Daoy (cell line): ENCODE results near the gene TDRD12. TPM values are rescaled to one million over a fixed set of nuclear protein-coding genes. Genes with fewer than 3 reads are reported as not detected.

Experiments
- DNase-seq: peaks from one replicate; pipeline ENCODE4 v3.0.0-alpha.2; 2015; ENCODE audit warnings: low read depth
- total RNA-seq: library from RNA; depleted of rRNA; stranded (reverse); fragments of >200 nt; shearing (Covaris generic); gene quantifications from 2 replicates; pipeline ENCODE4 v1.2.3, GENCODE V29; 2014

Gene TDRD12
- total RNA-seq, 1 experiment from 2014 or later, result 0.29 TPM

DNA sequence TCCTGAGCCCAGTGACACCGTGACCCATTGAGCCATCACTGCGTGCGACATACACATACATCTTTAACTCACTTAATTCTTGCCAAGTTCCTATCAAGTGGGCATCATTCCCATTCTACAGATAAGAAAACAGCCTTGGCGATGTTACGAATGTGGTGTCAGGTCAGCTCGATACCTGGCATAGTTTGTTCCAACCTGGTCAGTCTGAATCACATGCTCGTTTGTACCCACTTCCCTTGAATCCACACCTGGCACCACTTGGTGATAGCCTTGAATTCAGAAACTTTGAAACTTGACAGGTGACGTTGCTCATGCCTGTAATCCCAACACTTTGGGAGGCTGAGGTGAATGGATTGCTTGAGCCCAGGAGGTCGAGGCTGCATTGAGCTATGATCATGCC lies 90.9 kb downstream of the TDRD12 start:
- DNase-seq, result no peak

DNA sequence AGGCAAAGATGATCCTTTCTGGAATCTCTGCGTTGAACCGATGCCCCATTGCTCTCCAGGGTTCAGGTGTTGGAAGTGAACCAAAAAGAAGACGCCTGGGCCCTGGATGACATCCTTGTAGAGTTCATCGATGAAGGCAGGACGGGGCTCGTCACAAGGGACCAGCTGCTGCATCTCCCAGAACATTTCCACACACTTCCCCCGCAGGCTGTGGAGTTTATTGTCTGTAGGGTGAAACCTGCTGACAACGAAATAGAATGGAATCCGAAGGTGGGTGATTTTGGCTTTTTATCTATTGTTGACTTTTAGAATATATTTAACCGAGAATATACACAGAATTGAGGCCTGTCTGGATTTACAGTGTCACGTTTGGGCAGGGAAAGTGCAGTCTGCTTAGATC lies 91.6 kb downstream of the TDRD12 start:
- no peak for DNase-seq

DNA sequence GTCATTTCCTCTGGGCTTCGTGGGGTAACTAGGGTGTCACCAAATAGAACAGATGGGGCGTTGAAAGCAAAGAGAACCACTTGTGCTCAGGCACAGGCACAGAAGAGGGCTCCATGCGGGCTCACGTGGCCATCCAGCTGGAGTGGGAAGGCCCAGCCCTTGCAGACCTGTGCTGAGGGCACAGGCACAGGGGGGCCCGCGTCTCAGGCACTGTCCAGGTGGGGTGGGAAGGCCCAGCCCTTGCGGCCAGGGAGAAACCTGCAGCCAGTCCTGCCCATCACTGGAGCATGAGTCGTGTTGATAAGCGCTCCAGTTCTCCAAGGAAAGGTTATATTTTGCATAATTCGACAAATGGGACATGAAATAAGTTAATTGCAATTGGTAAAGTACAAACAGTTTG lies 92.5 kb downstream of the TDRD12 start:
- DNase-seq, result no peak

DNA sequence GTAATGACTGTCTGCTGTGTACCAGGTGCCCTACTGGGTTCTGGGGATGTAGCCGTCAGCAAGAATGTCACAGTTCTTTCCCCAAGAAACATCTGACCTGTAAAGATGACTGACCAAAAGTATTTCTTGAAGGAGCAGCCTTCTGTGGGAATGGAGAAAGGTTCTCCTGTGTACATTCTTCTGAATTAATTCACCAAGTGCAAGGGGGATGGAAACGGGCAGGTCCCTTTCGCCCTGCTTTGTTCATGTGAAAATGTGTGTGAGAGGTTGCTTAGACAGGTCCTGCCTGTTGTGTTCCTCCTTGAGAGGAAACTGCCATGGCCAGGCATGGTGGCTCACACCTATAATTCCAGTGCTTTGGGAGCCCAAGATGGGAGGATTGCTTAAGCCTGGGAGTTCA lies 93.0 kb downstream of the TDRD12 start:
- DNase-seq, result no peak

DNA sequence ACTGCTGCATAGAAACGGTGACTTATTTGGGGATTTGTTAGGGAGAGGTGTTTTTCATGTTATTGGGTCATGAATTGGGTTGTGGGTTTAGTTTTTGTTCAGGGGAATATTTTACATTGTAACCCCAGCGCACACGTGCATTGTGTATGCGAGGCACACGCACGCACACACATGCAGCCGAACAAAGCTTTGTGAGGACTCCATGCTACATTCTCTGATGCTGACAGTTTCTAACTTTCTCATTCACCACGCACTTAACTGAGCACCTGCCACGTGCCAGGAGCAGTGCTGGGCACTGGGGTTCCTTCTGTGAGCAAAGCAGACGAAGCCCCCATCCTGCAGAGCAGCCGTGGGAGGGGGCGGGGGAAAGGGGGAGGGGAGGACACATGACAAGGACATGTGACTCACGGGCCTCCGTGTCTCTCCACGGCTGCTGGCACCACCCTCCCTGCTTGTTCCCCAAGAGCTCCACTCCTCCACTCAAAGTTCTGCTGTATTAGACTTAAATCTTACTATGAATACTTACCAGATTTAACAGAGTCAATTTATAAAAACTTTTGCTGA lies 94.4 kb downstream of the TDRD12 start:
- no peak for DNase-seq

DNA sequence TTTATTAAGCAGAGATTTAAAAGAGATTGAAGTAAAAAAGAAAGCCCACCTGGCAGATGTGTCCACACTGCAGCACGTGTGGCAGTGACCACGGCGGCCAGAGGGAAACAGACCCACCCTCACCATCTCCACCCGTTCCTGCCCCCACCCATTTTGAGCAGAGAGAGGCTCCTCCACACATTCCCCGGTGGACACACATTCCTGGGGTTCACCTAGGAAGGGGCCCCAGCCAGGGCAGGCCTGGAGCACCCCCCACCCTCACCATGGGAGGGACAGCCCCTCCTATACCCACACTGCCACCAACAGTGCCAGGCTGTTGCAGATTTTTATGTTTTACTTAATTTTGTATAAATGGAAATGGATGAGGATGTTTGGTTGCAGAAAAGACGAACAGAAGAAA lies 95.1 kb downstream of the TDRD12 start:
- DNase-seq, result no peak

DNA sequence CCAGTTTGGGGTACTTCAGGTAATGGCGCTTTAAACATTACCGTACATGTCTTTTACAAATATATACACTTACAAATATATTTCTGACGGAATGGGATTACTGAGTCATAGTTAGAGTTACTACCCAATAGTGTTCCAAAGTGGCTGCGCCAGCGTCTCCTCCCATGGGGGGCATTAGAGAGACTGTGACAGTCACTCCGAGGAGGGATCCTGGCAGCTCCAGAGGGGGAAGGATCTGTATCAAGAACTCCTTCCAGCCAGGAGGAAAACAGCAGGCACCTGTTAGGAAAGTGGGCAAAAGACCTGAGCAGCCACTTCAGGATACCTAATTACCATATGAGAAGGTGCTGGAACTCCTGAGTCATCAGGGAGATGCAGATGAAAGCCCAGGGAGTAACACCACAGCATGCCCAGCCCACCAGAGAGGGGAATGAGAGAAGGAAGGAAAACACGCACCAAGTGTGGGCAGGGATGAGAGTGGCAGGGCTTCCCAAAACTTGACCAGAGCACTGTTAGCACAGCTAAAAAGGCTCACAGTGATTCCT lies 97.1 kb downstream of the TDRD12 start:
- DNase-seq, result no peak

DNA sequence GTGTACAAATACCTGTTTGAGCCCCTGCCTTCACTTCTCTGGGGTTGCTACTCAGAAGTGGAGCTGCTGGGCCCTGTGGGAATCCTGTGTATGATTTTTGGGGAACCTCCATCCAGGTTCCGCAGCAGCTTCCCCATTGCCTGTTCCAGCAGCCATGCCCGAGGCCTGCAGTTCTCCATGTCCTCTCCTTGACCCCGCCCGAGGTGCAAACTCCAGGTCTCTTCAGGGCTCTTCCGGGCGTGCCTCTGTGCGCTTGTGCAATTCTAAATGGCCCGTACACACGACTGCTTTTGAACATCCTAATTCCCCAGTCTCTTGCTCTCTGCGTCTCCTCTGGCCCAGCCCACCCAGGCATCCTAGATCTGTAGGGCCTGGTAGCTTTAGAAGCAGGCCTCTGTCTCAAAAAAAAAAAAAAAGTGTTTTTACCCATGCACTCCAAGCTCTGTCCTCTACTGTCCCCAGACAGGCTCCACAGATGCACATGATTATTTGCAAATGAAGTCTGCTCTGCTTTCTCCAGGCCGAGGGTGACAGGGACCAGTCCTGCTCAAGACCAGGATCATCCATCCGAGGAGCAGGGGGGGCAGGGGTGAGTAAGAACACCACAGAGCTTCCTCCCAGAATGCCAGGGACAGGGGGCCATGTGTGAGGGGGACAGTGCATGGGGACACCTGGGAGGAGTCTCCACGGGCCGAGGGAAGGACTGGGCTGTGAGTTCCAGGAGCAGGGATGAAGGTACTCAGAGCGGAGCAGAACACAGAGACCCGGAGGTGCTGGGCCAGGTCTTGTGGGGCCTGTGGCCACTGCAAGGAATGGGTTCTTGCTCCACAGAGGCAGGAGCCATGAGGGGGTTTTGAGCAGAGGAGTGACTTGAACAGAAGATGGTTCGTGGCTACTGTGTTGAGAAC lies 98.3 kb downstream of the TDRD12 start:
- DNase-seq, result no peak

DNA sequence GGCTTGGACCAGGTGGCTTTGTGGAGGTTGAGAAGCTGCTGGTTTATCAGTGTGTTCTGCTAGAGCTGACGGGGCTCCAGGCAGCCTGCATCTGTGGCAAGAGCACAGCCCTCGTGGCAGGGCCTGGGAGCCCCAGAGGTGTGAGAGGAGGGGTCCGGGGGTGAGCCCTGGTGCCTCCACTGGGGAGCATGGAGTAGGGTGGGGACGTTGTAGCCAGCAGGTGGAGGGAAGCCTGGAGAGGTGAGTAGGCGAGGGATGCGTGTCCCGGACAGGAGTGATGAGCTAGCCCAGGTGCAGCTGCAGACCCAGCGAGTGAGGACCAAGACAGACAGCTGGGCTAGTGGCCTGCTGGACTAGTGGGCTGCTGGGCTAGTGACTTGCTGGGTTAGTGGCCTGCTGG lies 99.0 kb downstream of the TDRD12 start:
- no peak for DNase-seq

DNA sequence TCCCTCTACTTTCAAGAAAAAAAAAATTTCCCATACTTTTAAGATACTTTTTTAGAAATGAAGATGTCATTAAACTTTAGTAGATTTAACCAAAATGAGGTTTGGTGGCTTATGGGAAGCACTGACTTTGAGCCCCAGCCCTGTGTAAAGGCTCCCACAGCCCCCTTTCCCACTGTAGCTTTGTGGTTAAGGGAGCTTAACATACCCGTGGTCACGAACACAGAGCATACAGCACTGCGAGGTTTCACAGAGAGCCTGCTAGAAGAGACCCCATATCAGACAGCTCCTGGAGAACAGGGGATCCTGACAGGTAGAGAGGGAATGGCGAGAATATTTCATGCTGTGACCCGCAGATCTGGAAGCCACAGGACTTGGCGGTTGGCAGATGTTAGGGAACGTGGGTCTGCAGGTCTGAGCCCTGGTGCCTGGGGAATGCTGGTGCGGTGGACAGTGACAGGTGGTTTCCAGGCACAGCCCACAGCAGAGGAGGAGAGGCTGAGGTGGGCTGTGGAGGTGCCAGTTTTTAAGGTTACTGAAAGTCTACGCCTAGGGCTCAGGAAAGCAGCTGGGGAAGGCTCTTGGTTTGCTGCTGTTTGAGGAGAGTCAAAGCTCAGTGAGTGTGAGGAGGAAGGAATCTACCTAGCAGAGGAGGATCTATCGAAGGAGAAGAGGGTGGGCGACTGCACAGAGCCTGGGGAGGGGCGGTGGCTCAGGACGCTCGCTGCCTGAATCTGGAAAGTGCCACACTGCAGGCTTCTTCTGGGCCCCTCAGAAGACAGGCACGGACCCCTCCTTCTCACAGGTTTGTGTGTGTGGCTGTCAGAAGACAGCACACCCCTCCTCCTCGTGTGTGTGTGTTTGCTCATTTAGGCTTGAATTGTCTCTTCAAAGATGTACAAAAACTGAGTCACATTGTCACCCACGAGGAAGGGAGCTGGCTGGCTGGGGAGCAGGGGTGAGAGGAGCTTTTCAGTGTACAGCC lies 100.1 kb downstream of the TDRD12 start:
- DNase-seq, result no peak

DNA sequence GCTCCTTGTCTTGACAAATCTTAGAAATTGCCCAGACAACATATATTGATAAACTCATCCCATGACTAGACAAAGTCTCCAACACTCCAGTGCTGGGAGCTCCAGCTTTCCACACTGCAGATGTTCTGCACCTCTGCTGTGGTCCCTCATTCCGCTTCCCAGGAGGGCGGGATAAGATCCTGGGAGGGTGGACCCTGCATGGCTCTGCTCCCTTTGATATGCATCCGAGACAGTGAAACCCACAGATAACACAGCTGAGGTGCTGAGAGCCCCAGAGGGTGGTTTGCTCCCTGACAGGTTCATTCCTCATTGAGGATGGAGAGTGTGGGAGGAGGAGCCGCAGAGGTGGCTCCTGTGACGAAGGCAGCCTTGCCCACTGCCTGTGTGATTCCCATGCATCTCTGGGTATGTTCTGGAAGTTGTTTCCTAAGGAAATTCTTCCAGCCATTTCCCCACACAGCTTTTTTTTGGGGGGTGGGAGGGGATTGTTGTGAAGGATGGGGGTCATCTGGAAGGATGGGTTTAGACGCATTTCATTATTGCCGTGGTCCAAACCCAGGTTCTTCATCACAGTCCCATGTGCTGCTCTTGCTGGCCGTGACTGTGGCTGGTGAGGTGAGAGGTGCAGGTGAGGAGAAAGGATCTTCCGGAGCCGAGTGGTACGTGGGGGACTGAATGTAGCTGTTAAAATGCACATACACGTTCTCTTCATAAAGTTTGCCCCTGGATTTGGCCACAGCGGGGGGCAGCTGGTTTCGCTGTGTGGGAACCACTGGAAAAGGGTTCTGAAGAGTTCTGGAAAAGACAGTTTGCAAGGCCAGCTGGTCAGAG lies 103.6 kb downstream of the TDRD12 start:
- DNase-seq, result no peak

DNA sequence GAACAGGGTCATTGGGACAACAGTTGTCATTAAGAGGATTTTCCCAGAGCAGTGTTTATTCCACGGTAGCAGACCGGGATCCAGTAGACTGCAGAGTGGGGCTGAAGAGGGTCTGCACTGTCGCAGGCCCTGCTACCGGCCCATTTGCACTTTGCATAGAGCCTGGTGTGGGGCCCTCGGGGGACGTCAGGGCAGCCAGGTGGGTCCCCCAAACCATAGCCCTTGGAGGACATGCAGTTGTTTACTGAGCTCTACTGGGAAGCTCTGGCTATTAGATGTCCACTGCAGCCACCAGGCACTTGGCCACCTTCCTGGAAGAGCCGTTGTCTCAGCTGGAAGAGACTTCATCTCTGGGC lies 104.2 kb downstream of the TDRD12 start:
- DNase-seq, result no peak

DNA sequence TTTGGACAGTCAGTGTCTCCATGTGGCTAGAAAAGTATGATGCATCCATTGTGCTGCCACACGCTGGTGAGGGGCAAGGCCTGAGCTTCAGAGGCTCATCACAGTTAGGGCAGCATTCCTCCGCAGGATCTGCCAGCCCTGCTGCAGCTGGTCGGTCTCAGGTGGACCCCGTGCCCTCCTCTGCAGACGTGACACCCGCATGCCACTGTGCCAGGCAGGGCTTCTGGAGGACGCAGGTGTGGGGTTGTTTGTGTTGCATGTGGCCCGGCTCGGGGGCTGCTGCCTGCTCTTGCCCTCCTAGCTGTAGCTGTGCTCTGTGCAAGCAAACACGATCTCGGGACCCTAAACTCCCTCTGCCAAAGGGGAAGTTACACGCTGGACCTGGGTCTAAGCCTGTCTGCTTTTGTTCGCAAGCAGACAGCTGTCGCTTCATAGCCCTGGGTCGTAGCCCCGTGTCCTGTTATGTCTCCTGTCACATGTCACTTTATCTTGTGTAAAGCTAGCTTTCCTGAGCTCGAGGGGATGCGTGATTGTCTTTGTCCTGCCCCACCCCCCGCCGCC lies 104.7 kb downstream of the TDRD12 start:
- DNase-seq, result no peak

DNA sequence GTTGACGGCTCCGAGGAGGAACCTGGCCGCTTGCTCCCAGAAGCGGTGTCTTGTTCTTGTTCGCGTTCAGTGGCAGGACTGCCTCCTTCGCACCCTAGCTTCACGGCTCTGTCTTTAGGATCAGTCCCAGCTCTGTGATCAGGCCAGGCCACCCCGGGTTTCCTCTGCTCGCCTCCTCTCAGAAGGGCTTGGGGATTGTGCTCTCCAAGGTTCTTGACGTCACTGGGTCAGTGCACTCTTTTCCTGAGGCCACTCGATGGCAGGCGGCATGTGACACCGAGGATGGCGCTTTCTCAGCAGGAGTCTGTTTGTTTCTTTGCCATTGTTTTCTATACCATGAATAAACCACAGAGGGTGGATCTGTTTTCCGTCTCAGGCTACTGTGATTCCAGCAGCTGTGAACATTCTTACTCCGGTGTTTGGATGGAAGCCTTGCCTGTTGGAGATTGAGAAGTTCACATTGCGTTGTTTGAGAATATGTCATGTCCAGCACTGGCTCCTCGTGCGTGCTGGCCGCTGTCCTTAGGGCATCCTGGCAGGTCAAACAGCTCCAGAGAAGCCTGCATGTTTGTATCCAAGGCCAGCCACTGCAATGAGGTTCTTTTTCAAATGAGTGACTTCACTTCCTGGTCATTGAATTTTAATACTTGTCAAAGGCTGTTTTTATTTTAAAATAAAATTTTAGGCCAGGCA lies 105.5 kb downstream of the TDRD12 start:
- no peak for DNase-seq

DNA sequence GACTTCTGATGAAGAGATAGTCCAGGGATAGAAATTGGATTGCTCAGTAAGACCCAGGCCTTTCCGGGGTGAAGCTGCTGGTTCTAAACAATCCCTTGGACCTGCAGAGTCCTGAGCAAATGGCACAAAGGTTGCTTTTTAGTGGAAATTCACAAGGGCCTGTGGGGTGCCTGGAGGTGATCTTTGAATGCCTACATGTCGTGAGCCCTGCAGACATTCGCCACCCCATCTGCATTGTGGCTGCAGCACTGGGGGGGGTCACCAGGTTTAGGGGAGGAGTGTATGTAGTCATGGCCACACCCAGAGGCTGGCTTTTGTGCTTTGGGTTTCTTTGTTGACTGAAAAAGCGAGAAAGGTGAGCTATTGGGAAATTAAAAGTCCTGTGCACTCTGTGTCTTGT lies 108.6 kb downstream of the TDRD12 start:
- DNase-seq, result no peak

DNA sequence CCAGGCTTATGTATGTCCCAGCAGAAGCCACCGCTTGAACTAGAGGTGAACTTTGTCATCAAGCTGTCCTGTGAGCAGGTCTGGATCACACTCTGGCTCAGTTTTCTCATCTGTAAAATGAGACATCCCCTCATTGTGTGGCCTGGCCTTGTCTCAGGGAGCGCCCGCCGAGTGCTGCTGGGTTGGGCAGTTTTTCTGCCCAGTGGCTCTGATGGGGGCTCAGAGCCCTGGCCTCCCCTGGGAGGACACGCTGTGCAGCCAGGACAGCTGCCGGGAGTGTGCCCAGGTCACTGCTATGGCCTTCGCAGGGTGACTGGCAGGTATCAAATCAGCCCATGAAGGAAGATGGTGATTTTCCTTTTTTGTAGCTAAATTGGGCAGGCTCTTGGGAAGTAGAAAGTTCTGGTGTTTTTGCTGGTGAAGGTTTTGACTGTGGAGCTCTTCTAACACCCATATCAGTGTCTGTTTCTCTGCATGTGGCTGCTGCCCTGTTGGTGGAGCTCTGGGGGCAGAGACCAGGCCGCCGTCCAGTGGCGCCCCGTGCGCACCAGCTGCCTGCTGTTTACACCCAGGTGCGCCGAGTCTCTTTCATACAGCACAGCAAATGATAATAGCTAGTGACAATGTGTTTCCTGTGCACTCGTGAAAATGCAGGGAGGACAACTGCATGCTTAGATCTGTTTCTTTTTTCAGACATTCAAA lies 109.2 kb downstream of the TDRD12 start:
- DNase-seq, result no peak

DNA sequence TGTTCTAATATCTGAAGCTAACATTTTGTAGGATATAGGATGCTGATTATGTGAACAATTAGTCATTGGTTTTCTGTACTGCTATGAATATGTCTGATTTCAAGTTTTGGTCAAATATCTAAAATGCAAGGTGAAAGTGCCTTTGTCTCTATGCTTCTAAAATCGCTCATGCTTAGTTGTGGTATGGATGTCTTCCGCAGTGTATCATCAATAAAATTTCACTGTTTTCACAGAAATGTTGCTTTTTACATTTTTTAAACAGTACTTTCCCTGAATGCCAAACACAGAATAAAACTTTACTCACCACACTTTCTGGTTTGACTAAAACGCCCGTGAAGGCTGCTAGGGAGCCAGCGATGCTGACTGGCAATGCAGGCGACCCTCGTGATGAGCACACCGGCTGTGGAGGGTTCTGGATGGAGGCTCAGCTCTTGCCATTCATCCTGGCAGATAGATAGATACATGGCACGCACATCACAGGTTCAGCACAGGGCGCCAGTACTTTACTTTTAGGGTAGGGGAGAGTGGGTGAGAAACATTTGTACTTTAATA lies 109.9 kb downstream of the TDRD12 start:
- DNase-seq, result no peak

DNA sequence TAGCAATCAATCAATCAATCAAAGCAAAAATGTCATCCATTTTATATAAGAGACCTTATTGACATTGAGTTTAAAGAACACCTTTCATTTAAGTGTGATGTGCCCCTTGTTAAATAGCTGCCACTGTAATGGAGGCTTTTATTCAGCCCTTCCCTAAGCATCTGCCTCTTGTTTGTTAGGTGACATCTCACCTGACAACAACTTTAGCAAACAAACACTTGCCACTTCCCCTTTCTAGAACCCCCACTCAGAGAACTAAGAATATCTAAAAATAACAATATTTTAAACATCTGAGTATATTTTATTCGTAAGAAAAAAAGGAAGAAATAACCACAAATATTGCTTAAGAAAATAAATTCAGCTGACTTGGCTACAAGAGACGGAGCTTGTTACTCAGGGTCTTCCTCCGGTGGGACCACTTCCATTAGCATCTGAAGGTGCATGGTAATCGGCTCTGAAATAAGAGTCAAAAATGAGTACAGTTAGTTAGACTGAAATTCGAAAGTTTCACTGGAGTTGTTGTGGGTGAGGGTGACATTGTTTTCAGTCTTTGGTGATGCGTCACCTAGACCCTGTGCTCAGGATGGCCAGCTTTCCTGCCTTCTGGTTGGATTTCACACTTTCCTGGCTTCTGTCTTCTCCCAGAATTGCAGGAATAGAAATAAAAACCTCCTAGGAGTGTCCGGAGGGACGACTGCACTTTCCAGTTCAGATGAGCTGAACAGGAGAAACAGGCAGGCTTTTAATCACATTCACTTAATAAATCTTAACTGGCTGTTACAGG lies 110.9 kb downstream of the TDRD12 start:
- DNase-seq, result peak; percentile 88

DNA sequence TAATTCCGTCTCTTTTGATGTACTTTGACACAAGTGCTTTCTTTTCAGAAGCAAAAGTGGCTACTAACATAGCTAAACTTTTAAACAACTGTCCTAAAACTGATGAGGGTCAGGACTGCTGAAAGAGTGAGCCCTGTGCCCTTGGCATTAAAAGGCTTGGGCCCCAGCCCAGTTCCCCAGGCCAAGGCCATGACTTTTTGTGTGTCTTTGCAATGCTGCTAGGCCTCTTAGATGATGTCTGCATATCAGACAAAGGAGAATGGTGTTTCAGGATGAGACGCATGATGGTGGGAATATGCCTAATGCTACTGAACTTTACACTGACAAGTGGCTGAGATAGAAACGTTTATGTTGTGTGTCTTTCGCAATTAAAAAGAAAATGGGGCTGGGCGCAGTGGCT lies 112.0 kb downstream of the TDRD12 start:
- no peak for DNase-seq
